ENCODE measurements around the gene LCN2.
"Not testable (repeated sequence)": the region's sequence is repeated elsewhere in the genome, so short reads cannot be mapped to it uniquely, and the experiment has no call there.

The LCN2 gene

DNA sequence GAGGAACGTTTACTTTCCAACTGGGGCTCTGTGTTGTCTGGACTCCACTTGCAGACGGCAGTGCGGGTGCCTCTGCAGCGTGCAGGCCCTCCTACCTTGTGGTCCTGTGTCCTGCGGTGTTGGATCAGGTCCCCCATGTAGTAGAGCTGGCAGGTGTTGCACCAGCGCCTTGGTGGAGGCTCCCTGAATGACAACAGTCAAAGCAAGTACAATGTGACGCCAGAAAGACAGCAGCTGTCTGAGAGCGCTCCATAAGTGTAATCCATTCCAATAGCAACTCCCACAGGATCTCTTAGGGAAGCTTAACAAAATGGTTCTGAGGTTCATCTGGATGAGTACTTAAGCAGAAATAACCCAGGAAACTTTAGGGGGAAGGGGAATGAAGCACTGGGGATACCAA lies 20.7 kb downstream of the LCN2 start:
- DNase-seq = no peak

- no peak for DNase-seq
These were observed 24.8 kb downstream of the LCN2 start for GRCh38 chr9:128174062-128174461.

GRCh38 chr9:128175102-128175563 lies 25.9 kb downstream of the LCN2 start:
- DNase-seq = no peak

GRCh38 chr9:128175726-128176125 lies 26.5 kb downstream of the LCN2 start:
- no peak for DNase-seq

GRCh38 chr9:128178806-128179431 lies 29.7 kb downstream of the LCN2 start:
- DNase-seq = no peak

GRCh38 chr9:128180001-128180400 lies 30.7 kb downstream of the LCN2 start:
- no peak for DNase-seq

- DNase-seq = no peak
These were observed 31.2 kb downstream of the LCN2 start for GRCh38 chr9:128180447-128180846.

DNA sequence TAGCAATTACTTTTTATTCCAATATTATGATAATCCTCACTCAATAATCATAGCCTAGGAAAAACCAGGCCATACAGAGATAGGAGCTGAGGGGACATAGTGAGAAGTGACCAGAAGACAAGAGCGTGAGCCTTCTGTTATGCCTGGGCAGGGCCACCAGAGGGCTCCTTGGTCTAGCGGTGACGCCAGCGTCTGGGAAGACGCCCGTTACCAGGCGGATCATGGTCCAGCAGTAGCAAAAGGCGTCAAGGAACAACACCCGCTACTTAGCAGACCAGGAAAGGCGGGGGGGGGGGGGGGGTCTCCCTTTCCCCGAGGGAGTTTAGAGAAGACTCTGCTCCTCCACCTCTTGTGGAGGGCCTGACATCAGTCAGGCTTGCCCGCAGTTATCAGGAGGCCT lies 32.2 kb downstream of the LCN2 start:
- DNase-seq = not testable (repeated sequence)

DNA sequence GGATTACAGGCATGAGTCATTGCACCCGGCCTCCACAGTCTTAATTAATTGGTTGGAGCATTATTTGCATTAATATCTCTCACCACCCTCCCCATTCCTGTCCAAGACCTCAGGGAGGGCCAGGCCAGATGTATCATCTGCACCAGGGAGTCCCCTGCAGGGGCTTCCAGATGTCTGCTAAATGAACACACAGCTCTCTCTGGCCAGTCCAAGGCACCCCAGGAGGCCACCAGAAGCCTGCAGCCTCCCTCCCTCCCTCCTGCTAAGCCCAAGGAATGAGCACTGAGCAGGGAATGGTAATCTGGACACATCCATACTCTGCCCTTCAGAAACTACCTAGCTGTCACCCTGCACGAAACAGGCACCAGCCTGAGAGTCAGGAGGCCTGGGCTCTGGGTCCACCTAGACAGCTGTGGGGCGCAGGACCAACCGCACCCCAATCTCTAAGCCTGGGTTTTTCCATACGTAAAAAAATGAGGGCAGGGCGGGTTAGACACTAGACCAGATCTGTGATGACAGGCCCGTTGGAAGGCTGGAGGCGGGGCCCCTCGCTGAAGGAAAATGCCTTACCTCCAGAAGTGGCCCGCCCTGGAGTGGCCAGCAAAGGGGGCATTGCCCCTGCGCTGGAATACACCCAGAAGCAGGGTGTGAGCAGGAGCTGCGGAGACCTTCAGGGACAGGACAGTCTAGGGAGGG lies 33.8 kb downstream of the LCN2 start:
- DNase-seq = no peak

DNA sequence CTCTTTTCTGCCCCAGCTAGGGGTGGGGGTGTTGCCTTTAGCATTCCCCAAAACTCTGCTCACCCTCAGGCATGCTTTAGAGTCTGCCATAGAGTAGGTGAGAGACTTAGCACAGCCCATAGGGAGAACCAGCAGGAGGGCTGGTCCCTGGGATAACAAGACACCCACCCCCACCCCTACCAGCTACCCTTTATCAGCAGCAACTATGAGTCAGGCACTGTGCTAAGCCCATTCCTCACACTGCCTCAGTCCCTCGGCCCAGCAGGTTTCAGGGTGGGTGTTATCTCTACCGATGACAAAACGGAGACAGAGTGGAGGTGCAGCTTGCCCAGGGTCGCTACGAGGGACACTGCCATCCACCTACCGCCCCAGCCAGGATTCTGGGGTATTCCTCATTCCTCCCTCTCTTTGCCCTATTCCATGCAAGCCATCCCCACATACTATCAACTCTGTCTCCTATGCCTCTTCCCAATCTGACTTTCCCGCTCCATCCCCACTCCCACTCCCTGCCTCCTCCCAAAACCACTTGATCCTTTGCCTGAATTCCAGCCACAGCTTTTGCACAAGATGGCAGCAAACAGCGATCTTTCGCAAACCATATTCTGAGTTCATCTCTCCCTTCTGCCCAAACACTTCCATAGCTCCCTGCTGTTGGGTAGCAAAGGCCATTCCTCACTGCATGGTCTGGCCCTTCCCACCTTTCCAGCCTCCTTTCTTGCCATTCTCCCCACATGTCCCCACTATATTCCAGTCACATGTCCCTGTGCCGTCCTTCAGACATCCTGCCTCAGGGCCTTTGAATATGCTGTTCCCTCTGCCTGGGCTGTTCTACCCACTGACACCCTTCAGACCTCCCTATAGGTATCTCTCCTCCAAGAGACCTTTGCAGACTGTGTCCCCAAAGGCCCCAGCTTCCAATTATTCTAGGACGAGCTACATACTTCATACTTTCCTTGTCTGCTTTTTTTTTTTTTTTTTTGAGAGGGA lies 37.0 kb downstream of the LCN2 start:
- no peak for DNase-seq

- DNase-seq = no peak
These were observed 38.1 kb downstream of the LCN2 start for GRCh38 chr9:128187361-128187760.

DNA sequence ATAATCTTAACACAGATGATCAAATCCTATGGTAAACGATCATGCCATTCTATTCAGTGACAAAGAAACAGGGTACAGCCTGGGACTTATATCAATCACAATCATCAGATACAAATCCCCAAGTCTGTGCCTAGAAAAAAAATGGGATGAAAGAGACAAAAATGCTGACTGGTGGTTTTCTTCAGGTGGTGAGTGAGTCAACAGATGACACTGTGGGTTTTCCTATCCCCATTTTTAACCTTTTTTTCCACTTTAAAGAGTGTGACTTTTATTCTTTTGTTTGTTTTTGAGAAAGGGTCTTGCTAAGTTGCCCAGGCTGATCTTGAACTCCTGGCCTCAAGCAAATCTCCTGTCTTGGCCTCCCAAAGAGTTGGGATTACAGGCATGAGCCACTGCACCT lies 39.0 kb downstream of the LCN2 start:
- no peak for DNase-seq

DNA sequence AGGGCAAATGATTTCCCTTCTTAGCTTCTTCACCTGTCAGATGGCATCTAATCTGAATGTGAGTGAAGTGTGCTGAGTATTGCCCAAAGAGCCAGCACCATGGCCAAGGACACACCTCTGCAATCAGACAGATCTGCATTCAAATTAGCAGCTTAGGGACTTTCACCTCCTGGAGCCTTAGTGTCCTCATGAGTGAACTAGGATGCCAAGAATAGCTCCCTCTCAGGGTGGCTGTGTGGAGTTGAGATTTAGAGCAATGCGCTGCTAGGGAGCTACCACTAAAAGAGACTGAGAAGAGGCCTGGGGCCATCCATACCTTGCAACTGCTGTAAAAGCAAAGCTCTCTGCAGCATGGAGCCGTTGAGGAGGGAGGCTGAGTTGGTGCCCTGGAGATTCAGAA lies 40.8 kb downstream of the LCN2 start:
- DNase-seq = no peak

DNA sequence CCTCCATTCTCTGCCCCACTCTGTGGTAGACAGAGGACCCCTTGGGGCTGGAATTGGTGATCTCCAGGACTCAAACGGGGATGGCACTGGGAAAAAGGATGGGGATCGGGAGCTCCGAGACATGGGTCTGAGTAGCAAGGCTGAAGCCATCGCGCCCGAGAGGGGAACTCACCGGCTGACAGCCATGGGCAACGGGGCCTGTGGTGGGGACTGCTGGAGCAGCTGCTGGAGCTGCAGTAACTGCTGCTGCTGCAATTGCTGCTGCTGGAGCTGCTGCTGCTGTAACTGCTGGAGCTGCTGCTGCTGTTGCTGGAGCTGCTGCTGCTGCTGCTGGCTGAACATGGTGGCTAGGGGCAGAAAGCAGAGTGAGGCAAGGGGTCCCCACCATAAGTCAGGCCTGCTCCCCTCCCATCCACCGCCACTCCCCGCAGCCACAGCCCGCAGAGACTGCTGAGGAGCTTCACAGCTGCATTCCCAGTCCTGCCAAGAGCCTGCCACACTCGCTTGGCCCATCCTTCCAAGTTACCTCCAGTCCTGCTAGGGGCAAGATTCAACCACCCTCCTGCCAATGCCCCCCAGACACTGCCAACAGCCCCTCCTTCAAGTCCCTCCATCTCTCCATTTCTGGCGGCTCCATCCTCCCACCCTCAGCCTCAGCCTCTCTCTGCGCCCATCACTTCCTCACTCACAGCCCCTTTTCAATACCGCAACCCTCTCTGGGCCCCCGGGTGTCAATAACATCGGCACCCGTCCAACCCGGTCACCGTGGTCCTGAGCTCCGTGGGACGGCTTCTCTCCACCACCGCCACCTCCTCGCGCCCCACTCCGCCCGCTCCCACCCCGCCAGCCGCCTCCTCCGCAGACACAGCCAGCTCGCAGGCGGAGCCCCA lies 41.5 kb downstream of the LCN2 start:
- no peak for DNase-seq

DNA sequence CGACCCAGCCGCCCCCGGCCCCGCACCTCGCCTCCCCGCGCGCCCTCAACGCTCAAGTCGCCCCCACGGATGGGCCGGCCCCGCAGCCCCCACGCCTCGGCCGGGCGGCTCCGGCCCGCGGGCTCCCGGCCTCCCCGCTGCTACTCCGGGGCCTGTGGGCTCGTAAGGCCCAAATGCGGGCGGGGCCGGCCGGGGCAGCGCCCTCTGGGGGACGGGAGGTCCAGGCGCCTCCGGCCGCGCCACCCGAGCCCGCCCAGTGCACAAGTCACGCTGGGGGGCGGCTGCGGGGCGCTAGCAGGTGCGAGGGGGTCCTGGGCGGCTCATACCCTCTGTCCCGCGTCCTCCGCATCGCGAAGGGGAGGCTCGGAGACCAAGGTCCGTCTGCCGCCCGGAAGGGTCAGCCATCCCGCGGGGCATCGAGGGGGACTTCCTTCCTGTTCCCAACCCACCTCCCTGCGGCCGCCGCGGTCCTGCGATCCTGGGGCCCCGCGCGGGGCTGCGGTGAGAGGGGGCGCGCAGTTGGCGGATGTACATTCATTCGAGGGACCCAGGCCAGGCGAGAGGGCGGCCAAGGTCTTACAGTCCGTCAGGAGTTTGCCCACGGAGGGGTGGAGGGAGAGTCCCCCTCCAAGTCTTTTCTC lies 42.3 kb downstream of the LCN2 start, which contains the start of gene CIZ1:
Gene CIZ1 (minus strand): TSS at position 167 of the 641 bp plus-strand sequence. CDS start 715 bp downstream, outside the sequence.
- peak; percentile 58 for DNase-seq

DNA sequence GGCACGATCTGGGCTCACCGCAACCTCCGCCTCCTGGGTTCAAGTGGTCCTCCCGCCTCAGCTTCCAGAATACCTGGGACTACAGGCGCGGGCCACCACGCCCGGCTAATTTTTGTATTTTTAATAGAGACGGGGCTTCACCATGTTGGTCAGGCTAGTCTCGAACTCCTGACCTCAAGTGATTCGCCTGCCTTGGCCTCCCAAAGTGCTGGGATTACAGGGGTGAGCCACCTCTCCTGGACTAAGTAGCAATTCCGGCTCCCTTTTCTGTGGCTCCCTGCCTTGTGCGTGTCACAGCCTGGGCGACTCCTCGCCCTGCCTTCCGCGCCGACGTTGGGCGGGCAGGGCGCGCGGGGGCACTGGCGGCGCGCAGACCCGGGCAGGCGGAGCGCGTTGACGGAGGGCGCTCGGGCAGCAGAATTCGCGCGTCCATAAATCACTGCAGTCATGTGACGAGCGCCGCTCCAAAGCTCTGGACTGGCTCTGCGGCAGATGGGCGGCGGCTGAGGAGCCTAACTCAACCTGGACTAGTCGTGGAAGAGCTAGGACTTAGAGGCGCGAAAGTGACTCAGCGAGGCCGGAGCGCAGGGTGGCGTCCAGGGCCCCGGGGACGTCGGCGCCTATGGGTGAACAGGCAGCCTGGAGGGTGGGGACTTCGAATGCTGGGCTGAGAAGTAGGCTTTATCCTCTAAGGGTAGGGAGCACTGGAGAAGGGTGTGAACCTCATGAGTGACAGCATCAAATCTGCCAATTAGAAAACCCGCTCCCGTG lies 43.5 kb downstream of the LCN2 start:
- DNase-seq = peak; percentile 65

- no peak for DNase-seq
These were observed 44.3 kb downstream of the LCN2 start for GRCh38 chr9:128193469-128194096.

DNA sequence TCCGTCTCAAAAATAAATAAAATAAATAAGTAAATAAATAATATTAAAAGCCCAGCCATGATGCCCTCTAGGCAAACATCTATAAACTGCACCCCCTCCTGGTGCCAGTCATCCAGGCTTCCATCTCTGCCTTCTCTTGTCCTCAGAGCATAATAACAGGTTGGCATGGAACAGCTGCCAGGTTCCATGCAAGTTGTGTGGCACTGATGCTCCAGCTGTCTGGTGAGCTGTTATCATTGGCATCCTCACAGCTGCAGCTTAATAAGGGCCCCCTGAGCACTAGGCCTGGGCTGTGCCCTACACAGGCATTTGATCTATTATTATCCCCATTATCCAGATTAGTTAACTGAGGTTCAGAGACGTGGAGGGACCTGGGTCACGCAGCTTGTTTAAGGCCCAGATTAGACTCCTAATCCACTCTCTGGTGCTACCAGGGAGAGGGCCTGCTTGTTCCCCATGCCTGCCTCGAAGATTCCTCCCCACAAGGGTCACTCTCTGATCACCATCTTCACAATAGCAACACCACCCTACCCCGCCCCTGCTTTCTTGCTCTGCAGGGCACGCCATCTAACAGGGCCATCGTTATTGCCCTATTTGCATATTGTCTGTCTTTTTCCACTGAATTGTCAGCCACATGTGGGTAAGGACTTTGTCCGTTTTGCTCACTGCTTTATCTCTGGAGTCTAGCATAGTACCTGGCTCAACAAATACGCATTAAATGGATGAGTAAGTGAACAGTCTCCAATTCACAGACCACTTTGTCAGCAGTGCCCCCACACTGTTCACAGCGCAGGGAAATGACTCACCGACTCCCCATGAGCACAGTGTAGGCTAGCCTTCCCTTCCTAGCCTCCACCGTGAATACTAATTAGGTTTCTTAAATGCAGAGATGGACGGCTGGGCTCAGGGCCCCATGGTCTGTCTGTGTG lies 52.5 kb downstream of the LCN2 start:
- no peak for DNase-seq

DNA sequence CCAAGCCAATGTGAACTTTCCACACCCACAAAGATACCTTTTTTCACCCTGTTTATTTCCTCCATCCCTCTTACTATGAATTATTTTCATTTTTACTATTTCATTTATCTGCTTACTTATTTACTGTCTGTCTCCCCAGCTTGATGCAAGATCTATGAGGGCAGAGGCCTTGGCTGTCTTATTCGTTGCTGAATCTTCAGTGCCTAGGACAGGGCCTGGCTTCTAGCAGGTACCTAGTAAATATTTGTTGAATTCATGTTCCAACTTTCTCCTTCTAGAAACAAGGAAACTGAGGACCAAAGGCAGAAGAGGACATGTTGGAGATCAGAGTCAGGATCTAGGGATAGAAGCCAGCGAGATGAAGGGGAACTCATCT lies 53.4 kb downstream of the LCN2 start:
- no peak for DNase-seq
